ENCODE results near the gene ATRIP. TPM values are rescaled to one million over a fixed set of nuclear protein-coding genes. Genes with fewer than 3 reads are reported as not detected.

The ATRIP gene
- total RNA-seq, 1 experiment from 2014 or later, result 12.8 TPM

GRCh38 chr3:48405971-48406370 lies 40.6 kb upstream of the ATRIP start:
- Histone ChIP-seq H3K27me3 (no peaks in the 10 kb centered on the region), H3K9me3 (replicated peaks) (no peaks in the 10 kb centered on the region), H3K27ac (no peak overlapping the region), H3K36me3 (peaks cover 27% of the 10 kb centered on the region), H3K4me3 (no peak overlapping the region), H3K4me1 (peaks cover 4% of the 10 kb centered on the region; the same call in 1 of the 2 replicates)
- no peak for DNase-seq

GRCh38 chr3:48406443-48407431 lies 39.8 kb upstream of the ATRIP start:
- no peak overlapping the region for H3K4me3 ChIP-seq
- H3K27me3 ChIP-seq, result no peaks in the 10 kb centered on the region
- peaks cover 4% of the 10 kb centered on the region; the same call in 1 of the 2 replicates for H3K4me1 ChIP-seq
- H3K36me3 ChIP-seq, result peaks cover 30% of the 10 kb centered on the region
- DNase-seq, result no peak
- H3K9me3 ChIP-seq (replicated peaks), result no peaks in the 10 kb centered on the region
- H3K27ac ChIP-seq, result no peak overlapping the region

GRCh38 chr3:48407542-48408099 lies 38.9 kb upstream of the ATRIP start:
- Histone ChIP-seq H3K27ac (no peak overlapping the region), H3K4me1 (no peaks in the 10 kb centered on the region; the same call in 1 of the 2 replicates), H3K27me3 (no peaks in the 10 kb centered on the region), H3K9me3 (replicated peaks) (no peaks in the 10 kb centered on the region), H3K36me3 (peaks cover 30% of the 10 kb centered on the region), H3K4me3 (no peak overlapping the region)
- DNase-seq, result no peak

GRCh38 chr3:48408823-48409281 lies 37.7 kb upstream of the ATRIP start:
- no peaks in the 10 kb centered on the region for H3K9me3 ChIP-seq (replicated peaks)
- H3K27me3 ChIP-seq, result no peaks in the 10 kb centered on the region
- H3K27ac ChIP-seq, result no peak overlapping the region
- peaks cover 29% of the 10 kb centered on the region for H3K36me3 ChIP-seq
- no peaks in the 10 kb centered on the region for H3K4me1 ChIP-seq
- peak in 1 of 2 experiments; percentile 1 for DNase-seq
- H3K4me3 ChIP-seq, result no peak overlapping the region

- Histone ChIP-seq H3K36me3 (peaks cover 23% of the 10 kb centered on the region; the same call in 1 of the 2 replicates), H3K27me3 (no peaks in the 10 kb centered on the region), H3K4me1 (no peaks in the 10 kb centered on the region), H3K27ac (no peak overlapping the region), H3K9me3 (replicated peaks) (no peaks in the 10 kb centered on the region), H3K4me3 (no peak overlapping the region)
- DNase-seq, result peak in 1 of 2 experiments; percentile 1
These were observed 37.0 kb upstream of the ATRIP start for GRCh38 chr3:48409291-48410201.

- Histone ChIP-seq H3K27ac (no peak overlapping the region), H3K9me3 (replicated peaks) (no peaks in the 10 kb centered on the region), H3K4me3 (no peak overlapping the region), H3K36me3 (peaks cover 23% of the 10 kb centered on the region; the same call in 1 of the 2 replicates), H3K4me1 (no peaks in the 10 kb centered on the region), H3K27me3 (no peaks in the 10 kb centered on the region)
- peak in 1 of 2 experiments; percentile 1 for DNase-seq
These were observed 36.1 kb upstream of the ATRIP start for GRCh38 chr3:48410205-48411040.

- DNase-seq, result no peak
These were observed 35.4 kb upstream of the ATRIP start for GRCh38 chr3:48411041-48411588.

GRCh38 chr3:48411606-48412374 lies 34.7 kb upstream of the ATRIP start:
- H3K9me3 ChIP-seq (replicated peaks), result no peaks in the 10 kb centered on the region
- H3K4me3 ChIP-seq, result no peak overlapping the region
- H3K27ac ChIP-seq, result no peak overlapping the region
- peaks cover 20% of the 10 kb centered on the region; the same call in 1 of the 2 replicates for H3K36me3 ChIP-seq
- no peaks in the 10 kb centered on the region for H3K4me1 ChIP-seq
- DNase-seq, result no peak
- H3K27me3 ChIP-seq, result no peaks in the 10 kb centered on the region

More at GRCh38 chr3:48411041-48411588, 35.4 kb upstream of the ATRIP start:
- H3K9me3 ChIP-seq (replicated peaks), result no peaks in the 10 kb centered on the region
- H3K4me1 ChIP-seq, result no peaks in the 10 kb centered on the region
- no peak overlapping the region for H3K27ac ChIP-seq
- H3K27me3 ChIP-seq, result no peaks in the 10 kb centered on the region
- no peak overlapping the region for H3K4me3 ChIP-seq
- peaks cover 22% of the 10 kb centered on the region; the same call in 1 of the 2 replicates for H3K36me3 ChIP-seq

GRCh38 chr3:48412375-48413001 lies 34.0 kb upstream of the ATRIP start:
- Histone ChIP-seq H3K4me1 (no peaks in the 10 kb centered on the region), H3K4me3 (no peak overlapping the region), H3K27me3 (no peaks in the 10 kb centered on the region), H3K9me3 (replicated peaks) (no peaks in the 10 kb centered on the region), H3K27ac (no peak overlapping the region), H3K36me3 (peaks cover 17% of the 10 kb centered on the region; the same call in 1 of the 2 replicates)
- no peak for DNase-seq

GRCh38 chr3:48413086-48413485 lies 33.5 kb upstream of the ATRIP start:
- no peak for DNase-seq

GRCh38 chr3:48413611-48414010 lies 32.9 kb upstream of the ATRIP start:
- no peak for DNase-seq
- H3K9me3 ChIP-seq (replicated peaks), result no peaks in the 10 kb centered on the region
- H3K27ac ChIP-seq, result no peak overlapping the region
- H3K4me3 ChIP-seq, result no peak overlapping the region
- no peaks in the 10 kb centered on the region for H3K27me3 ChIP-seq
- H3K4me1 ChIP-seq, result no peaks in the 10 kb centered on the region
- peaks cover 17% of the 10 kb centered on the region; the same call in 1 of the 2 replicates for H3K36me3 ChIP-seq

More at GRCh38 chr3:48413086-48413485, 33.5 kb upstream of the ATRIP start:
- Histone ChIP-seq H3K4me3 (no peak overlapping the region), H3K27ac (no peak overlapping the region), H3K36me3 (peaks cover 17% of the 10 kb centered on the region; the same call in 1 of the 2 replicates), H3K4me1 (no peaks in the 10 kb centered on the region), H3K9me3 (replicated peaks) (no peaks in the 10 kb centered on the region), H3K27me3 (no peaks in the 10 kb centered on the region)

Data from SJCRH30 (cell line).